A549 (cell line): ENCODE data around the gene INCA1. TPM values are rescaled to one million over a fixed set of nuclear protein-coding genes. Genes with fewer than 3 reads are reported as not detected.

ENCODE experiments used
- ATAC-seq, 2 experiments: fragments of 200-7000 bp in 1 of 2; fragments of >200 bp in 1 of 2; cut with Nextera tagmentation in 1 of 2; cut with Tn5 transposase in 1 of 2; 3 replicates each; pipeline versions ENCODE4 v1.8.0 to v1.9.1; 2018 to 2020; ENCODE audit warnings: mild to moderate bottlenecking in 1 of 2, moderate library complexity in 1 of 2
- CTCF ChIA-PET: fragments of 300-600 bp; sonication (Branson Sonifier 250); formaldehyde crosslinking; extraction: SDS; loops from one replicate; lab custom pipeline; 2021; ENCODE audit warnings: antibody characterized with exemption, inconsistent platforms; lab: Yijun Ruan, JAX
- POLR2A ChIA-PET: fragments of 350-600 bp; formaldehyde crosslinking; extraction: SDS; loops from one replicate; lab custom pipeline; 2021; ENCODE audit warnings: antibody characterized with exemption, inconsistent platforms; lab: Yijun Ruan, JAX
- DNase-seq, 2 experiments: peaks; one replicate each; pipeline versions ENCODE4 v3.0.0 to v3.0.0-alpha.2; 2011 to 2016; ENCODE audit warnings: low read depth in 1 of 2, low spot score in 1 of 2
- FAIRE-seq: peaks from 2 replicates; lab custom pipeline; 2011; peaks lifted over from hg19 to GRCh38; lab: Jason Lieb, UNC
- H3K27ac ChIP-seq, 2 experiments: fragments of >200 bp; sonication (Bioruptor Twin); formaldehyde crosslinking; 3 replicates each; pipeline ENCODE4 v1.5.1; 2016 to 2017
- H3K4me1 ChIP-seq: fragments of >200 bp; sonication (Bioruptor Twin); formaldehyde crosslinking; 3 replicates; pipeline ENCODE4 v1.6.1; 2016
- H3K4me2 ChIP-seq: fragments of >200 bp; sonication (Bioruptor Twin); formaldehyde crosslinking; 3 replicates; pipeline ENCODE4 v1.6.1; 2016
- H3K4me3 ChIP-seq: fragments of >200 bp; sonication (Bioruptor Twin); formaldehyde crosslinking; 3 replicates; pipeline ENCODE4 v1.5.1; 2016
- H3K9me3 ChIP-seq: fragments of >200 bp; sonication (Bioruptor Twin); formaldehyde crosslinking; 3 replicates; pipeline ENCODE4 v1.6.1; 2016
- BCL3 ChIP-seq: fragments of >200 bp; sonication (Bioruptor Twin); formaldehyde crosslinking; IDR thresholded peaks from 3 replicates; pipeline ENCODE4 v1.6.1; 2016
- CBX2 ChIP-seq: fragments of 200-600 bp; sonication (generic); IDR thresholded peaks from 2 replicates; pipeline ENCODE4 v1.6.1; 2016; ENCODE audit warnings: low read depth, mild to moderate bottlenecking, borderline replicate concordance
- CBX8 ChIP-seq: fragments of 200-600 bp; sonication (generic); IDR thresholded peaks from 2 replicates; pipeline ENCODE4 v1.6.1; 2016
- CEBPB ChIP-seq, 2 experiments: fragments of >200 bp in 1 of 2; sonication (Bioruptor Twin) in 1 of 2; formaldehyde crosslinking in 1 of 2; IDR thresholded peaks; 2 replicates each; pipeline ENCODE4 v1.6.1; 2012 to 2016
- CHD4 ChIP-seq: fragments of 200-600 bp; sonication (generic); IDR thresholded peaks from 2 replicates; pipeline ENCODE4 v1.6.1; 2016; ENCODE audit warnings: antibody characterized with exemption, mild to moderate bottlenecking, borderline replicate concordance
- EHMT2 ChIP-seq: fragments of 200-600 bp; sonication (generic); IDR thresholded peaks from 2 replicates; pipeline ENCODE4 v1.6.1; 2016; ENCODE audit warnings: antibody characterized with exemption, low read depth, mild to moderate bottlenecking, moderate library complexity
- ELK1 ChIP-seq: fragments of 150-350 bp; IDR thresholded peaks from 2 replicates; pipeline ENCODE4 v1.6.1; 2014; ENCODE audit warnings: low read depth, mild to moderate bottlenecking, low read length
- ESRRA ChIP-seq: fragments of 150-350 bp; IDR thresholded peaks from 2 replicates; pipeline ENCODE4 v1.6.1; 2014; ENCODE audit warnings: mild to moderate bottlenecking, low read length, borderline replicate concordance
- FOSB ChIP-seq: fragments of 250-450 bp; sonication (Bioruptor Pico); IDR thresholded peaks from 2 replicates; pipeline ENCODE4 v1.5.0; 2020; ENCODE audit warnings: mild to moderate bottlenecking, moderate library complexity
- FOSL2 ChIP-seq, 2 experiments: fragments of 450-650 bp in 1 of 2; fragments of >200 bp in 1 of 2; sonication (Bioruptor Twin) in 1 of 2; formaldehyde crosslinking; IDR thresholded peaks; 2 replicates each; pipeline versions ENCODE4 v1.5.0 to v1.6.1; 2016 to 2020; ENCODE audit warnings: mild to moderate bottlenecking in 1 of 2, moderate library complexity in 1 of 2
- GATA3 ChIP-seq: IDR thresholded peaks from 2 replicates; pipeline ENCODE4 v1.6.1; 2012; ENCODE audit warnings: borderline replicate concordance
- HOXB5 ChIP-seq: fragments of 250-450 bp; sonication (Bioruptor Pico); IDR thresholded peaks from 2 replicates; pipeline ENCODE4 v1.5.0; 2020; ENCODE audit warnings: mild to moderate bottlenecking, moderate library complexity
- JUN ChIP-seq, 2 experiments: fragments of >200 bp; sonication (Bioruptor Twin); formaldehyde crosslinking; IDR thresholded peaks; 2 replicates in 1 of 2; 3 replicates in 1 of 2; pipeline ENCODE4 v1.6.1; 2016 to 2017
- KDM1A ChIP-seq: fragments of 200-600 bp; sonication (generic); IDR thresholded peaks from 2 replicates; pipeline ENCODE4 v1.6.1; 2016; ENCODE audit warnings: low read depth, mild to moderate bottlenecking
- KDM5A ChIP-seq: fragments of 200-600 bp; sonication (generic); IDR thresholded peaks from 2 replicates; pipeline ENCODE4 v1.6.1; 2016; ENCODE audit warnings: antibody characterized with exemption, mild to moderate bottlenecking
- MAX ChIP-seq: IDR thresholded peaks from 2 replicates; pipeline ENCODE4 v1.6.1; 2012
- MAZ ChIP-seq: fragments of 150-350 bp; IDR thresholded peaks from 2 replicates; pipeline ENCODE4 v1.6.1; 2014; ENCODE audit warnings: antibody characterized with exemption, low read depth, low read length, borderline replicate concordance
- NFE2L2 ChIP-seq: fragments of 150-350 bp; conservative IDR thresholded peaks from 2 replicates; pipeline ENCODE4 v1.6.1; 2014; ENCODE audit warnings: low read length
- NPAS2 ChIP-seq: fragments of 250-450 bp; sonication (Bioruptor Pico); IDR thresholded peaks from 2 replicates; pipeline ENCODE4 v1.8.0; 2022; ENCODE audit warnings: mild to moderate bottlenecking, moderate library complexity, borderline replicate concordance
- PBX3 ChIP-seq: IDR thresholded peaks from 2 replicates; pipeline ENCODE4 v1.6.1; 2012
- POLR2AphosphoS2 ChIP-seq: conservative IDR thresholded peaks from 2 replicates; pipeline ENCODE4 v1.6.1; 2012; ENCODE audit warnings: low read length, improper control_type of control experiment, inconsistent platforms
- RARB ChIP-seq: fragments of 250-450 bp; sonication (Bioruptor Pico); IDR thresholded peaks from 2 replicates; pipeline ENCODE4 v1.8.0; 2021; ENCODE audit warnings: mild to moderate bottlenecking, moderate library complexity
- RFX5 ChIP-seq: fragments of 450-650 bp; IDR thresholded peaks from 2 replicates; pipeline ENCODE4 v1.7.1; 2014; ENCODE audit warnings: antibody characterized with exemption, mild to moderate bottlenecking, moderate library complexity
- TFCP2L1 ChIP-seq: fragments of 250-450 bp; sonication (Bioruptor Pico); IDR thresholded peaks from 2 replicates; pipeline ENCODE4 v1.5.0; 2021; ENCODE audit warnings: mild to moderate bottlenecking
- TP53 ChIP-seq: fragments of 250-450 bp; sonication (Bioruptor Pico); IDR thresholded peaks from 2 replicates; pipeline ENCODE4 v1.5.0; 2021; ENCODE audit warnings: mild to moderate bottlenecking, moderate library complexity
- ZC3H11A ChIP-seq: fragments of 450-650 bp; IDR thresholded peaks from 2 replicates; pipeline ENCODE4 v1.6.1; 2014; ENCODE audit warnings: antibody characterized with exemption, mild to moderate bottlenecking
- ZSCAN20 ChIP-seq: fragments of 250-450 bp; sonication (Bioruptor Pico); IDR thresholded peaks from 2 replicates; pipeline ENCODE4 v1.8.0; 2022; ENCODE audit warnings: mild to moderate bottlenecking, moderate library complexity
- WGBS: methylation state at CpG from one replicate; pipeline ENCODE4 v1.1.6; 2017; ENCODE audit errors: missing lambda C conversion rate; 5-methylcytosine and 5-hydroxymethylcytosine counted together
- polyA plus RNA-seq, 4 experiments: library from polyadenylated mRNA; depleted of rRNA in 3 of 4; stranded (reverse); fragments of >200 nt; fragmentation: RNase III in 1 of 4; extraction: RNeasy Plus Mini Kit Qiagen cat#74134 plus additional on column Dnase treatment in 1 of 4; gene quantifications; 2 replicates in 3 of 4; 3 replicates in 1 of 4; pipeline ENCODE4 v1.2.3, GENCODE V29; 2011 to 2017

The INCA1 gene
- polyA plus RNA-seq, 2 of the 4 experiments (the other 2 are of a cell fraction), result 0.66 to 1.1 TPM

- no peak for TF ChIP-seq CBX2
- no peak for TF ChIP-seq ZSCAN20
- no peak for TF ChIP-seq FOSB (CRISPR knock-in tag)
- TF ChIP-seq FOSL2 (IDR thresholded peaks at IDR 0.05), result no peak
- no peak for TF ChIP-seq FOSL2 (CRISPR knock-in tag; IDR thresholded peaks at IDR 0.05)
- peak; percentile 73; the same call in 1 of the 2 replicates for TF ChIP-seq CHD4
- peak; percentile 58 to 92; a peak in 4 of 5 replicates for TF ChIP-seq JUN (IDR thresholded peaks at IDR 0.05)
- TF ChIP-seq ESRRA, result no peak
- TF ChIP-seq NFE2L2, result no peak
- no peak for TF ChIP-seq ZC3H11A
- TF ChIP-seq PBX3, result 0 out of 2 replicates have a peak, but pooled peaks have one; percentile 46
- peak; percentile 53; the same call in 1 of the 2 replicates for TF ChIP-seq GATA3
These were observed 10.2 kb downstream of the INCA1 start, which contains the start of gene CAMTA2 (continued) for GRCh38 chr17:4986951-4987766.

- WGBS, result 28% methylated on average over 5 of the region's 5 CpGs
- no peak for FAIRE-seq
- peak; percentile 3 to 12; a peak in 5 of 6 replicates for ATAC-seq
- peaks cover 21% of the 10 kb centered on the region for H3K4me1 ChIP-seq
- DNase-seq, result no peak
- CTCF ChIA-PET, result interaction anchor here (0.7 to 6.5 kb wide), 34 partner anchors 8 to 420 kb away, joined by 3 to 148 read pairs (median 7); partner anchors contain the start of genes ENO3, INCA1, KIF1C and MED11
- peak overlapping the region; percentile 88 to 91 for H3K27ac ChIP-seq
- POLR2A ChIA-PET, result interaction anchor here (1.2 to 3.0 kb wide), 5 partner anchors 11 to 46 kb away, joined by 3 to 17 read pairs (median 13); partner anchors contain the start of genes INCA1, KIF1C, PFN1 and RNF167
- TF ChIP-seq TP53 (CRISPR knock-in tag) (no peak), KDM1A (no peak), TFCP2L1 (CRISPR knock-in tag) (no peak), PBX3 (no peak), RARB (CRISPR knock-in tag) (no peak), KDM5A (no peak), MAX (no peak), HOXB5 (CRISPR knock-in tag) (no peak), FOSB (CRISPR knock-in tag) (no peak), POLR2AphosphoS2 (no peak), EHMT2 (no peak), MAZ (no peak), ELK1 (no peak), CEBPB (IDR thresholded peaks at IDR 0.05) (no peak), CBX8 (no peak), RFX5 (no peak), CBX2 (no peak), BCL3 (no peak), NPAS2 (no peak)
- no peaks in the 10 kb centered on the region for H3K9me3 ChIP-seq
- peak overlapping the region; percentile 78 for H3K4me3 ChIP-seq
- H3K4me2 ChIP-seq, result peak overlapping the region; percentile 89
These were observed 10.9 kb downstream of the INCA1 start for GRCh38 chr17:4986403-4986802.
